OCI-LY7 (cell line): ENCODE results near the gene FLAD1. TPM values are rescaled to one million over a fixed set of nuclear protein-coding genes. Genes with fewer than 3 reads are reported as not detected.

Experiments
- BruUV-seq: library from RNA; stranded (reverse); fragments of 400-500 nt; replicated peaks from 2 replicates; lab custom pipeline; 2021; lab: Mats Ljungman, UMichigan
- CTCF ChIA-PET: fragments of 300-600 bp; sonication (Branson Sonifier 250); formaldehyde crosslinking; loops from one replicate; lab custom pipeline; 2022; ENCODE audit warnings: antibody characterized with exemption; ENCODE audit not compliant: unreplicated experiment; lab: Charles Lee
- POLR2A ChIA-PET: fragments of 300-600 bp; sonication (Branson Sonifier 250); formaldehyde crosslinking; loops from one replicate; lab custom pipeline; 2022; ENCODE audit warnings: antibody characterized with exemption; lab: Charles Lee
- DNase-seq: peaks from one replicate; pipeline ENCODE4 v3.0.0-alpha.2; 2015; ENCODE audit warnings: low spot score
- H2AFZ ChIP-seq: fragments of 200-600 bp; sonication (generic), shearing (Covaris generic); 2 replicates; pipeline ENCODE4 v1.6.1; 2014; ENCODE audit warnings: mild to moderate bottlenecking, antibody characterized with exemption, low read length, moderate library complexity
- H3K27ac ChIP-seq: fragments of 200-600 bp; sonication (generic); 2 replicates; pipeline ENCODE4 v1.5.1; 2014; ENCODE audit warnings: mixed run types, low read depth, mild to moderate bottlenecking, moderate library complexity, low read length, inconsistent platforms; ENCODE audit not compliant: poor library complexity, severe bottlenecking
- H3K36me3 ChIP-seq: fragments of 200-600 bp; sonication (generic); 2 replicates; pipeline ENCODE4 v1.6.1; 2014; ENCODE audit warnings: mild to moderate bottlenecking, antibody characterized with exemption, low read length, moderate library complexity, mixed read lengths; ENCODE audit not compliant: insufficient read depth
- H3K4me1 ChIP-seq: fragments of 200-600 bp; sonication (generic); 2 replicates; pipeline ENCODE4 v1.5.1; 2014; ENCODE audit warnings: mild to moderate bottlenecking, low read length; ENCODE audit not compliant: insufficient read depth, poor library complexity, severe bottlenecking
- H3K4me2 ChIP-seq: fragments of 200-600 bp; sonication (generic); 2 replicates; pipeline ENCODE4 v1.6.1; 2014; ENCODE audit warnings: mild to moderate bottlenecking, low read length
- H3K4me3 ChIP-seq: fragments of 200-600 bp; sonication (generic); 2 replicates; pipeline ENCODE4 v1.5.1; 2014; ENCODE audit warnings: mild to moderate bottlenecking, low read depth, low read length; ENCODE audit not compliant: poor library complexity, severe bottlenecking
- H3K79me2 ChIP-seq: fragments of 200-600 bp; sonication (generic); 2 replicates; pipeline ENCODE4 v1.6.1; 2016; ENCODE audit warnings: low read depth, mild to moderate bottlenecking, low read length, moderate library complexity, mixed read lengths; ENCODE audit not compliant: insufficient read depth
- H3K9me2 ChIP-seq: fragments of 200-600 bp; sonication (generic); 2 replicates; pipeline ENCODE4 v1.6.1; 2016; ENCODE audit warnings: mild to moderate bottlenecking, low read length, mixed read lengths; ENCODE audit not compliant: insufficient read depth
- H3K9me3 ChIP-seq: fragments of 200-600 bp; sonication (generic); 2 replicates; pipeline ENCODE4 v1.6.1; 2014; ENCODE audit warnings: mild to moderate bottlenecking, mixed run types, low read length, mixed read lengths
- H4K20me1 ChIP-seq: fragments of 200-600 bp; sonication (generic); 2 replicates; pipeline ENCODE4 v1.6.1; 2014; ENCODE audit warnings: mild to moderate bottlenecking, antibody characterized with exemption, low read length, moderate library complexity, mixed read lengths; ENCODE audit not compliant: insufficient read depth
- EZH2phosphoT487 ChIP-seq: fragments of 200-600 bp; sonication (generic); IDR thresholded peaks from 2 replicates; pipeline ENCODE4 v1.6.1; 2018; ENCODE audit warnings: low read depth, borderline replicate concordance, mild to moderate bottlenecking, mixed run types, antibody characterized with exemption, low read length, moderate library complexity, mixed read lengths
- intact Hi-C: fragments of 100-400 bp; cut with micrococcal nuclease; formaldehyde crosslinking; loops from one replicate; pipeline ENCODE4 v1.10.0; 2022; ENCODE audit not compliant: unreplicated experiment
- total RNA-seq, 2 experiments: library from RNA; depleted of rRNA in 1 of 2; stranded (reverse); fragments of >200 nt in 1 of 2; shearing (Covaris generic) in 1 of 2; gene quantifications; 2 replicates each; pipeline ENCODE4 v1.2.3, GENCODE V29; 2014 to 2022
- TF ChIP-seq, protein P1 (sequence below): fragments of 200-600 bp; sonication (generic); conservative IDR thresholded peaks from 2 replicates; pipeline ENCODE4 v1.5.1; 2014; ENCODE audit warnings: mild to moderate bottlenecking, antibody characterized with exemption, low read length, moderate library complexity, mixed read lengths

FLAD1 gene
- total RNA-seq, 2 experiments from 2014 or later, result 52.7 to 57.9 TPM

DNA sequence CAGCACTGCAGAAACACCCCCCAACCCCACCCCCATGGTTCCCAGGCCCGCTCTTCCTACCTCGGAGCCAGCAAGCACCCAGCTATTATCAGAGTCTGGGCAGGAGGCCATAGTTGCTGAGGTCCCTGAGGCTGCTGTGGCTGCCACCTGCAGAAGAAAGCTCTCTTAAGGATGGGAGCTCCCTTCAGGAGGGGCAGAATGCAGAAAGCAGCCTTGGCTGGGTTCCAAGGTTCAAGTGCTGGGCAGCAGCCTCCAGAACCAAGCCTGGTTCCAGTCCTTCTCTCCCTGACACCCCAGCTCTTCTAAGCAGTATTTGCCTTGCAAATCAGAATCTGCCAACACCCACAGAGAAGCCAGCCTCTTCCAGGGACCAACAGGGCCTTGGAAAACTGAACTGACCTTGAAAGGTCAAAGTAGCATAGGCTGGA, 29.5 kb upstream of the FLAD1 start:
- intact Hi-C loops, result no loop called here
- H3K9me2 ChIP-seq, result no peaks in the 10 kb centered on the region
- H4K20me1 ChIP-seq, result no peaks in the 10 kb centered on the region
- H3K9me3 ChIP-seq, result no peaks in the 10 kb centered on the region
- no peak for DNase-seq
- peak overlapping the region; percentile 72 for H3K4me3 ChIP-seq
- TF ChIP-seq, protein P1, sequence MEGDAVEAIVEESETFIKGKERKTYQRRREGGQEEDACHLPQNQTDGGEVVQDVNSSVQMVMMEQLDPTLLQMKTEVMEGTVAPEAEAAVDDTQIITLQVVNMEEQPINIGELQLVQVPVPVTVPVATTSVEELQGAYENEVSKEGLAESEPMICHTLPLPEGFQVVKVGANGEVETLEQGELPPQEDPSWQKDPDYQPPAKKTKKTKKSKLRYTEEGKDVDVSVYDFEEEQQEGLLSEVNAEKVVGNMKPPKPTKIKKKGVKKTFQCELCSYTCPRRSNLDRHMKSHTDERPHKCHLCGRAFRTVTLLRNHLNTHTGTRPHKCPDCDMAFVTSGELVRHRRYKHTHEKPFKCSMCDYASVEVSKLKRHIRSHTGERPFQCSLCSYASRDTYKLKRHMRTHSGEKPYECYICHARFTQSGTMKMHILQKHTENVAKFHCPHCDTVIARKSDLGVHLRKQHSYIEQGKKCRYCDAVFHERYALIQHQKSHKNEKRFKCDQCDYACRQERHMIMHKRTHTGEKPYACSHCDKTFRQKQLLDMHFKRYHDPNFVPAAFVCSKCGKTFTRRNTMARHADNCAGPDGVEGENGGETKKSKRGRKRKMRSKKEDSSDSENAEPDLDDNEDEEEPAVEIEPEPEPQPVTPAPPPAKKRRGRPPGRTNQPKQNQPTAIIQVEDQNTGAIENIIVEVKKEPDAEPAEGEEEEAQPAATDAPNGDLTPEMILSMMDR, result no peak
- no peak for TF ChIP-seq EZH2phosphoT487
- H2AFZ ChIP-seq, result no peak overlapping the region
- H3K27ac ChIP-seq, result peak overlapping the region; percentile 87
- no TSS peak for BruUV-seq
- H3K79me2 ChIP-seq, result peaks cover 26% of the 10 kb centered on the region; the same call in 1 of the 2 replicates
- peaks cover 73% of the 10 kb centered on the region for H3K4me1 ChIP-seq
- peaks cover 27% of the 10 kb centered on the region for H3K36me3 ChIP-seq
- ChIA-PET CTCF (interaction anchor here (0.9 to 3.4 kb wide), 2 partner anchors 9 to 104 kb away, joined by 3 to 13 read pairs; no protein-coding TSS in a partner anchor), POLR2A (interaction anchor here (1.0 to 1.1 kb wide), 2 partner anchors 16 to 17 kb away, joined by 3 to 6 read pairs; partner anchors contain the start of gene PMVK)
- H3K4me2 ChIP-seq, result peak overlapping the region; percentile 85

DNA sequence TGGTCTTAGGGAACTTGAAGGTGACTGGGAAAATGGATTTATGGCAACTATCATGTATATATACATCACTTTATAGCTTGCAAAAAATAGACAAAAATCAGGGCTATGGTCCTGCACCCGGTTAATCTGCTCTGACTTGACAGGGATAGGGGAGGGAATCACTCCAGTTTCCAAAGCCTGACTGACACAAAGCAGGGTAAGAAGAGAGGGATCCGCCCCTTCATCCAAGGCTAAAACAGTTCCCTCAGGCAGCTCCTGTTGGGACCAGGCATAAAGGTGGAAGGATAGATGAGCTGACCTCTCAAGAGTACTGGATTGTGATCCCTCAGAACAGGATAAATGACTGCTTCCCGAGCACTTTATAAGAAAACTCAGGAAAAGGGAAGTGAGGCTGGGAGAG, 28.6 kb upstream of the FLAD1 start:
- no peaks in the 10 kb centered on the region for H3K9me3 ChIP-seq
- H3K27ac ChIP-seq, result peak overlapping the region; percentile 87
- peak overlapping the region; percentile 72 for H3K4me3 ChIP-seq
- ChIA-PET CTCF (interaction anchor here (1.0 to 3.4 kb wide), 3 partner anchors 10 to 61 kb away, joined by 3 to 13 read pairs (median 11); no protein-coding TSS in a partner anchor), POLR2A (interaction anchor here (1.1 kb wide), 1 partner anchor 18 kb away, joined by 3 read pairs; the partner anchor contains the start of gene PMVK)
- H3K4me2 ChIP-seq, result peak overlapping the region; percentile 85
- H4K20me1 ChIP-seq, result no peaks in the 10 kb centered on the region
- DNase-seq, result no peak
- no peaks in the 10 kb centered on the region for H3K9me2 ChIP-seq
- peaks cover 32% of the 10 kb centered on the region; the same call in 1 of the 2 replicates for H3K79me2 ChIP-seq
- BruUV-seq, result no TSS peak
- H2AFZ ChIP-seq, result no peak overlapping the region
- peaks cover 73% of the 10 kb centered on the region for H3K4me1 ChIP-seq
- H3K36me3 ChIP-seq, result peaks cover 36% of the 10 kb centered on the region
- intact Hi-C loops, result no loop called here
- TF ChIP-seq, protein P1, result no peak
- no peak for TF ChIP-seq EZH2phosphoT487
